ENCODE data around the gene PRDM2. TPM values are rescaled to one million over a fixed set of nuclear protein-coding genes. Genes with fewer than 3 reads are reported as not detected.

The PRDM2 gene
- polyA plus RNA-seq, 3 donors: 4.1 to 22.5 (median 7.6) TPM

- no peak for DNase-seq
- intact Hi-C loops (cut with micrococcal nuclease): no loop called here
- H3K4me2 ChIP-seq (replicated peaks; ENCODE audit: extremely low read depth, low read length, poor library complexity, severe bottlenecking): no peak overlapping the region
- H3K4me1 Mint-ChIP-seq: peaks cover 45% of the 10 kb centered on the region
- H3K27me3 Mint-ChIP-seq (ENCODE audit: low read depth in 3 of 3): no peaks in the 10 kb centered on the region
- no peak overlapping the region for H3K4me3 ChIP-seq (replicated peaks in 1 of 3; ENCODE audit: low read depth in 2 of 3, low read length in 3 of 3)
- H4K20me1 ChIP-seq (ENCODE audit: insufficient read depth, low read length): peaks cover 7% of the 10 kb centered on the region
- H2AFZ ChIP-seq (ENCODE audit: insufficient read depth, low read depth, low read length, poor library complexity, severe bottlenecking): peak overlapping the region; percentile 45
- H3K36me3 Mint-ChIP-seq: peaks cover 0 to 1% of the 10 kb centered on the region in 2 donors
- TF ChIP-seq CTCF (IDR thresholded peaks at IDR 0.05): no peak
- H3K27me3 ChIP-seq (ENCODE audit: control insufficient read depth in 2 of 2, insufficient read depth in 2 of 2, low read length in 2 of 2): no peaks in the 10 kb centered on the region
- H3K27ac Mint-ChIP-seq: peak overlapping the region in 4 of 7 donors; percentile 4 to 65 (median 21)
- H3K4me3 Mint-ChIP-seq: no peak overlapping the region
- no peak overlapping the region for H3K27ac ChIP-seq (ENCODE audit: low read depth in 1 of 2, low read length in 2 of 2)
- H3K36me3 ChIP-seq (replicated peaks in 1 of 2; ENCODE audit: control insufficient read depth in 1 of 2, insufficient read depth in 2 of 2, low read length in 2 of 2): no peaks in the 10 kb centered on the region
- H3K9me3 Mint-ChIP-seq: no peaks in the 10 kb centered on the region
- 0% methylated on average over 1 of the region's 2 CpGs for WGBS (ENCODE audit: insufficient coverage)
- no peak overlapping the region for H3K9ac ChIP-seq (ENCODE audit: insufficient read depth, low read length, poor library complexity, severe bottlenecking)
- H3K4me1 ChIP-seq (ENCODE audit: control insufficient read depth in 1 of 2, insufficient read depth in 2 of 2, low read length in 2 of 2): peaks cover 10 to 17% of the 10 kb centered on the region in 2 donors
- H3K79me2 ChIP-seq (ENCODE audit: insufficient read depth, low read length): peaks cover 91% of the 10 kb centered on the region
- H3K9me3 ChIP-seq (replicated peaks in 1 of 2; ENCODE audit: control insufficient read depth in 1 of 2, insufficient read depth in 1 of 2, low read length in 2 of 2): no peaks in the 10 kb centered on the region
Measured at GRCh38 chr1:13706046-13706445, 6.1 kb downstream of the PRDM2 start.

GRCh38 chr1:13707164-13707563 is 7.2 kb downstream of the PRDM2 start:
- Mint-ChIP-seq H3K4me3 (no peak overlapping the region), H3K9me3 (no peaks in the 10 kb centered on the region), H3K27me3 (ENCODE audit: low read depth in 3 of 3) (no peaks in the 10 kb centered on the region), H3K27ac (no peak overlapping the region), H3K4me1 (peaks cover 43% of the 10 kb centered on the region), H3K36me3 (peaks cover 0 to 1% of the 10 kb centered on the region in 2 donors)
- H3K79me2 ChIP-seq (ENCODE audit: insufficient read depth, low read length): peaks cover 92% of the 10 kb centered on the region
- 100% methylated on average over 1 of the region's 3 CpGs for WGBS (ENCODE audit: insufficient coverage)
- TF ChIP-seq CTCF (IDR thresholded peaks at IDR 0.05): no peak
- intact Hi-C loops (cut with micrococcal nuclease): no loop called here
- H3K4me3 ChIP-seq (replicated peaks in 1 of 3; ENCODE audit: low read depth in 2 of 3, low read length in 3 of 3): no peak overlapping the region
- H2AFZ ChIP-seq (ENCODE audit: insufficient read depth, low read depth, low read length, poor library complexity, severe bottlenecking): no peak overlapping the region
- no peaks in the 10 kb centered on the region for H3K36me3 ChIP-seq (replicated peaks in 1 of 2; ENCODE audit: control insufficient read depth in 1 of 2, insufficient read depth in 2 of 2, low read length in 2 of 2)
- no peaks in the 10 kb centered on the region for H3K27me3 ChIP-seq (ENCODE audit: control insufficient read depth in 2 of 2, insufficient read depth in 2 of 2, low read length in 2 of 2)
- no peak overlapping the region for H3K27ac ChIP-seq (ENCODE audit: low read depth in 1 of 2, low read length in 2 of 2)
- H3K9ac ChIP-seq (ENCODE audit: insufficient read depth, low read length, poor library complexity, severe bottlenecking): no peak overlapping the region
- peaks cover 10% of the 10 kb centered on the region for H4K20me1 ChIP-seq (ENCODE audit: insufficient read depth, low read length)
- peaks cover 10 to 16% of the 10 kb centered on the region in 2 donors for H3K4me1 ChIP-seq (ENCODE audit: control insufficient read depth in 1 of 2, insufficient read depth in 2 of 2, low read length in 2 of 2)
- DNase-seq: no peak
- H3K4me2 ChIP-seq (replicated peaks; ENCODE audit: extremely low read depth, low read length, poor library complexity, severe bottlenecking): no peak overlapping the region
- H3K9me3 ChIP-seq (replicated peaks in 1 of 2; ENCODE audit: control insufficient read depth in 1 of 2, insufficient read depth in 1 of 2, low read length in 2 of 2): no peaks in the 10 kb centered on the region

All from CD14-positive monocyte (primary cell).